Liver (tissue), 9 donors: ENCODE results near the gene CREB5. TPM values are rescaled to one million over a fixed set of nuclear protein-coding genes. Genes with fewer than 3 reads are reported as not detected.

Experiments
- DNase-seq: peaks from one replicate; pipeline ENCODE4 v3.0.0-alpha.2; 2017; ENCODE audit warnings: low spot score
- H3K27ac ChIP-seq, 2 donors: one replicate each; pipeline ENCODE4 v1.7.0; 2013; ENCODE audit warnings: inconsistent platforms in 2 of 2, low read length in 2 of 2, control low read depth in 1 of 2, low read depth in 1 of 2, mild to moderate bottlenecking in 1 of 2
- H3K27me3 ChIP-seq, 4 donors: one replicate each; pipeline versions ENCODE4 v1.6.1 to v1.7.0; 2013; ENCODE audit warnings: low read length in 3 of 4, inconsistent platforms in 1 of 4, mild to moderate bottlenecking in 1 of 4, moderate library complexity in 1 of 4; ENCODE audit not compliant: control insufficient read depth in 4 of 4, insufficient read depth in 4 of 4
- H3K36me3 ChIP-seq, 4 donors: one replicate each; pipeline versions ENCODE4 v1.6.1 to v1.7.0; 2013; ENCODE audit warnings: low read length in 3 of 4, mild to moderate bottlenecking in 3 of 4, low read depth in 1 of 4, moderate library complexity in 1 of 4; ENCODE audit not compliant: control insufficient read depth in 4 of 4, insufficient read depth in 3 of 4
- H3K4me1 ChIP-seq, 4 donors: one replicate each; pipeline versions ENCODE4 v1.6.1 to v1.7.0; 2013; ENCODE audit warnings: low read length in 3 of 4, mild to moderate bottlenecking in 3 of 4, moderate library complexity in 1 of 4; ENCODE audit not compliant: control insufficient read depth in 4 of 4, insufficient read depth in 4 of 4
- H3K4me3 ChIP-seq, 3 donors: one replicate each; pipeline versions ENCODE4 v1.6.1 to v1.7.0; 2013; ENCODE audit warnings: low read length in 3 of 3, control low read depth in 1 of 3, low read depth in 1 of 3, mild to moderate bottlenecking in 1 of 3
- H3K9ac ChIP-seq, 2 donors: one replicate each; pipeline ENCODE4 v1.7.0; 2013; ENCODE audit warnings: low read length in 2 of 2, mild to moderate bottlenecking in 2 of 2, moderate library complexity in 2 of 2, control low read depth in 1 of 2, low read depth in 1 of 2
- H3K9me3 ChIP-seq, 4 donors: one replicate each; pipeline versions ENCODE4 v1.6.1 to v1.7.0; 2013; ENCODE audit warnings: low read length in 3 of 4; ENCODE audit not compliant: control insufficient read depth in 4 of 4
- CTCF ChIP-seq: fragments of 150-350 bp; IDR thresholded peaks from 2 replicates; pipeline ENCODE4 v1.5.1; 2017; ENCODE audit warnings: improper control_type of control experiment, low read depth, low read length; ENCODE audit not compliant: missing input control
- EGR1 ChIP-seq, 2 donors: IDR thresholded peaks; 2 replicates each; pipeline ENCODE4 v1.6.1; 2016 to 2018; ENCODE audit warnings: antibody characterized with exemption in 2 of 2, low read depth in 2 of 2
- FOXA1 ChIP-seq: IDR thresholded peaks from 2 replicates; pipeline ENCODE4 v1.6.1; 2016; ENCODE audit warnings: antibody characterized with exemption
- FOXA2 ChIP-seq: IDR thresholded peaks from 2 replicates; pipeline ENCODE4 v1.6.1; 2016; ENCODE audit warnings: antibody characterized with exemption
- GABPA ChIP-seq, 2 donors: IDR thresholded peaks in 1 of 2; conservative IDR thresholded peaks in 1 of 2; 2 replicates each; pipeline ENCODE4 v1.6.1; 2016; ENCODE audit warnings: antibody characterized with exemption in 2 of 2, mild to moderate bottlenecking in 1 of 2, moderate library complexity in 1 of 2
- HNF4A ChIP-seq, 2 donors: conservative IDR thresholded peaks; 2 replicates each; pipeline ENCODE4 v1.6.1; 2016; ENCODE audit warnings: antibody characterized with exemption in 2 of 2, mild to moderate bottlenecking in 2 of 2
- JUND ChIP-seq, 2 donors: IDR thresholded peaks; 2 replicates each; pipeline ENCODE4 v1.6.1; 2016; ENCODE audit warnings: antibody characterized with exemption in 2 of 2
- NR2F2 ChIP-seq: IDR thresholded peaks from 2 replicates; pipeline ENCODE4 v1.6.1; 2016; ENCODE audit warnings: antibody characterized with exemption
- RAD21 ChIP-seq, 2 donors: IDR thresholded peaks; 2 replicates each; pipeline ENCODE4 v1.6.1; 2016; ENCODE audit warnings: antibody characterized with exemption in 2 of 2, mild to moderate bottlenecking in 2 of 2
- RXRA ChIP-seq, 2 donors: IDR thresholded peaks; 2 replicates each; pipeline ENCODE4 v1.6.1; 2017 to 2018; ENCODE audit warnings: antibody characterized with exemption in 2 of 2, mild to moderate bottlenecking in 1 of 2
- SP1 ChIP-seq: IDR thresholded peaks from 2 replicates; pipeline ENCODE4 v1.6.1; 2018; ENCODE audit warnings: antibody characterized with exemption, mild to moderate bottlenecking
- TAF1 ChIP-seq: conservative IDR thresholded peaks from 2 replicates; pipeline ENCODE4 v1.6.1; 2016; ENCODE audit warnings: antibody characterized with exemption, mild to moderate bottlenecking
- YY1 ChIP-seq: IDR thresholded peaks from 2 replicates; pipeline ENCODE4 v1.6.1; 2016; ENCODE audit warnings: antibody characterized with exemption, mild to moderate bottlenecking
- ZBTB33 ChIP-seq: IDR thresholded peaks from 2 replicates; pipeline ENCODE4 v1.6.1; 2016; ENCODE audit warnings: antibody characterized with exemption
- WGBS: extraction: QIAGEN DNeasy Blood & Tissue Kit; methylation state at CpG from one replicate; pipeline ENCODE4 v1.1.7; 2013; 5-methylcytosine and 5-hydroxymethylcytosine counted together
- polyA plus RNA-seq, 2 donors: library from polyadenylated mRNA; stranded (reverse) in 1 of 2; unstranded in 1 of 2; fragments of 200-250 nt in 1 of 2; fragments of >200 nt in 1 of 2; fragmentation: Nextera tagmentation in 1 of 2; extraction: Ambion mirVana in 1 of 2; gene quantifications; one replicate each; pipeline versions ENCODE4 v1.2.1 to v1.2.3, GENCODE V29; 2013 to 2015
- total RNA-seq, 2 donors: library from RNA; depleted of rRNA; stranded (reverse); fragments of >200 nt; gene quantifications; one replicate each; pipeline ENCODE4 v1.2.3, GENCODE V29; 2014
- TF ChIP-seq, protein P1 (sequence below): IDR thresholded peaks from 2 replicates; pipeline ENCODE4 v1.6.1; 2016; ENCODE audit warnings: antibody characterized with exemption, mild to moderate bottlenecking
- TF ChIP-seq, protein P2 (sequence below): IDR thresholded peaks from 2 replicates; pipeline ENCODE4 v1.6.1; 2016; ENCODE audit warnings: antibody characterized with exemption
- donor health status: healthy.
- donor health status: healthy.
- donor health status: healthy.
- donor health status: healthy.
- donor health status: healthy.

Gene CREB5
- total and polyA plus RNA-seq, 4 donors = 0.25 to 0.92 (median 0.67) TPM

DNA sequence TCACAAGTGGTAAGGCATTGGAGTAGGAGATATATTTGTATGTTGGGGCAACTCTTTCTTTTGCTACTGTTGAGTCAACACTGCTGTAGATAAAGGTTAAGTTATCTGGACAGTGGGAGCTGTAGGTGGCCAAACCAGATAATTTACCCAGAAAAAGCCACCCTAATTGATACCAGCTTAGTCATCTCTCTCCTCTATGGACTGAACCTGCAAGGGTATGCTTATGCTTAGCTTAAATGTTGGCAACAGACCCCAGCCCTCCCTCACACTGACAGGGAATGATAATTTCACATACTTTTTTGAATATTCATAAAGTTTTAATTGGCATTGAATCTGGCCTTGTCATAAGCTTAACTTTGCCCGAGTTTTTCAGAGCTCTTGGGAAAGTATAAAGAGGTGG is 66.3 kb downstream of the CREB5 start:
- H3K27ac ChIP-seq = no peak overlapping the region
- H3K9ac ChIP-seq = no peak overlapping the region
- no peak for TF ChIP-seq GABPA (IDR thresholded peaks at IDR 0.05 in 1 of 2, conservative IDR thresholded peaks at IDR 0.05 in 1 of 2)
- TF ChIP-seq RXRA (IDR thresholded peaks at IDR 0.05) = no peak
- no peak for TF ChIP-seq SP1
- no peak for TF ChIP-seq EGR1 (IDR thresholded peaks at IDR 0.05; ENCODE audit: low read depth in 2 of 2)
- TF ChIP-seq, protein P1, sequence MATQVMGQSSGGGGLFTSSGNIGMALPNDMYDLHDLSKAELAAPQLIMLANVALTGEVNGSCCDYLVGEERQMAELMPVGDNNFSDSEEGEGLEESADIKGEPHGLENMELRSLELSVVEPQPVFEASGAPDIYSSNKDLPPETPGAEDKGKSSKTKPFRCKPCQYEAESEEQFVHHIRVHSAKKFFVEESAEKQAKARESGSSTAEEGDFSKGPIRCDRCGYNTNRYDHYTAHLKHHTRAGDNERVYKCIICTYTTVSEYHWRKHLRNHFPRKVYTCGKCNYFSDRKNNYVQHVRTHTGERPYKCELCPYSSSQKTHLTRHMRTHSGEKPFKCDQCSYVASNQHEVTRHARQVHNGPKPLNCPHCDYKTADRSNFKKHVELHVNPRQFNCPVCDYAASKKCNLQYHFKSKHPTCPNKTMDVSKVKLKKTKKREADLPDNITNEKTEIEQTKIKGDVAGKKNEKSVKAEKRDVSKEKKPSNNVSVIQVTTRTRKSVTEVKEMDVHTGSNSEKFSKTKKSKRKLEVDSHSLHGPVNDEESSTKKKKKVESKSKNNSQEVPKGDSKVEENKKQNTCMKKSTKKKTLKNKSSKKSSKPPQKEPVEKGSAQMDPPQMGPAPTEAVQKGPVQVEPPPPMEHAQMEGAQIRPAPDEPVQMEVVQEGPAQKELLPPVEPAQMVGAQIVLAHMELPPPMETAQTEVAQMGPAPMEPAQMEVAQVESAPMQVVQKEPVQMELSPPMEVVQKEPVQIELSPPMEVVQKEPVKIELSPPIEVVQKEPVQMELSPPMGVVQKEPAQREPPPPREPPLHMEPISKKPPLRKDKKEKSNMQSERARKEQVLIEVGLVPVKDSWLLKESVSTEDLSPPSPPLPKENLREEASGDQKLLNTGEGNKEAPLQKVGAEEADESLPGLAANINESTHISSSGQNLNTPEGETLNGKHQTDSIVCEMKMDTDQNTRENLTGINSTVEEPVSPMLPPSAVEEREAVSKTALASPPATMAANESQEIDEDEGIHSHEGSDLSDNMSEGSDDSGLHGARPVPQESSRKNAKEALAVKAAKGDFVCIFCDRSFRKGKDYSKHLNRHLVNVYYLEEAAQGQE = no peak
- TF ChIP-seq NR2F2 = no peak
- H3K36me3 ChIP-seq = no peaks in the 10 kb centered on the region
- H3K4me3 ChIP-seq = no peak overlapping the region
- H3K27me3 ChIP-seq = peaks cover 0 to 14% (median 0%) of the 10 kb centered on the region in 4 donors
- H3K4me1 ChIP-seq = no peaks in the 10 kb centered on the region
- no peaks in the 10 kb centered on the region for H3K9me3 ChIP-seq
- DNase-seq = no peak
- 75% methylated on average over 1 of the region's 1 CpG for WGBS

- Histone ChIP-seq H3K9me3 (no peaks in the 10 kb centered on the region), H3K27me3 (peaks cover 0 to 13% (median 0%) of the 10 kb centered on the region in 4 donors), H3K9ac (no peak overlapping the region), H3K36me3 (no peaks in the 10 kb centered on the region), H3K27ac (no peak overlapping the region), H3K4me1 (no peaks in the 10 kb centered on the region), H3K4me3 (no peak overlapping the region)
- TF ChIP-seq ZBTB33 (no peak), CTCF (no peak), FOXA2 (no peak), JUND (IDR thresholded peaks at IDR 0.05) (no peak), RAD21 (IDR thresholded peaks at IDR 0.05) (no peak), HNF4A (conservative IDR thresholded peaks at IDR 0.05) (no peak), NR2F2 (no peak), TAF1 (no peak), RXRA (IDR thresholded peaks at IDR 0.05) (no peak), YY1 (no peak), SP1 (no peak), FOXA1 (no peak)
- TF ChIP-seq, protein P2, sequence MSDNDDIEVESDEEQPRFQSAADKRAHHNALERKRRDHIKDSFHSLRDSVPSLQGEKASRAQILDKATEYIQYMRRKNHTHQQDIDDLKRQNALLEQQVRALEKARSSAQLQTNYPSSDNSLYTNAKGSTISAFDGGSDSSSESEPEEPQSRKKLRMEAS = no peak
- no peak for DNase-seq
- WGBS = 84% methylated on average over 6 of the region's 6 CpGs
Observed at GRCh38 chr7:28479507-28479947, 67.2 kb downstream of the CREB5 start.
